ENCODE measurements around the gene S100A7A.

DNA sequence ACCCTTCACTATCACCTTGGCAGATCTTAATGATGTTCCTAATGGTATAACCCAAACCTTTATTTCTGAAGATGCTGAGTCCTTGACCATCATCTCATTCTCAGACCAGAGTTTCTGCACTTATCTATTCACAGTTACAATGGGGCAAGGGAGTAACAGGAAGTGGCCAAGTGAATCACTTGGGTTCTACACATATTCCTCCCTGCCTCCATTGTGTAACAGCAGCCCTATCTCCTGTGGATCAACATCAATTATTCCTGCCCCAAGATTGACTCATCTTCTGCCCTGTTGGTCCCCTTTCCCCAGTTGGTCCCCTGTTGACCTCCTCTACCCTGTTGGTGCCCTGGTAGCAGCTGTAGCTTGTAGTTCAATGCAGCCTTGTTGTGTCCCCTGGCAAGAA lies 54.4 kb downstream of the S100A7A start:
- no peak for TF ChIP-seq EZH2 (IDR thresholded peaks at IDR 0.05; ENCODE audit: borderline replicate concordance, low read length)
- no peak for TF ChIP-seq CTCF (IDR thresholded peaks at IDR 0.05; ENCODE audit: low read length)
